ENCODE data around the gene SPPL3.

The SPPL3 gene

DNA sequence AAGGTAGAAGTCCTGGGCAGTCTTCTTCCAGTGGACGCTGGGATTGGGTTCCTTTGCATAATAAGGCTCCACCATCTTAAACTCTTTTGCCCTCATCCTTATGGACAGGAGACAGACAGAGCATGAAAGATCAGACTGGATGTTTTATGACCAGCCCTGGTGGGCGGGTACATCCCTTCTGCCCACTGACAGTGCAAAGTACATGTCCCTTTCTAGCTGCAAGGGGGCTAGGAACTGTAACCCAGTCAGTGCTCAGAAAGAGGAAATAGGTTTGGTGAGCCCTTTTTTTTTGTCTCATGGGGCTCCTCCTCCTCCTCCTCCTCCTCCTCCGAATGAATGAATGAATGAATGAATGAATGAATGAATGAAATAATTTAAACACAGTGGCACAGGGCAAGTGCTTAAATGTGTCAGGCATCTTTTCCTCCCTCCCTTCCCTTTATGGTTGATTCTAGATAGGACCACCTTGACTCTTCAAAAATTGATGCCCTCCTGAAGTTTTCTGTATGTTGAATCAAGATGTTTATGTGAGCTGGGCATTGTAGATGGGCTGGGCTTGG is 37.8 kb upstream of the SPPL3 start:
- no peak for DNase-seq
- Histone ChIP-seq H3K27me3 (replicated peaks) (no peaks in the 10 kb centered on the region), H3K27ac (no peak overlapping the region), H3K36me3 (replicated peaks) (no peaks in the 10 kb centered on the region), H3K4me3 (ENCODE audit: low read depth, low read length) (no peak overlapping the region)
- TF ChIP-seq, protein P1, sequence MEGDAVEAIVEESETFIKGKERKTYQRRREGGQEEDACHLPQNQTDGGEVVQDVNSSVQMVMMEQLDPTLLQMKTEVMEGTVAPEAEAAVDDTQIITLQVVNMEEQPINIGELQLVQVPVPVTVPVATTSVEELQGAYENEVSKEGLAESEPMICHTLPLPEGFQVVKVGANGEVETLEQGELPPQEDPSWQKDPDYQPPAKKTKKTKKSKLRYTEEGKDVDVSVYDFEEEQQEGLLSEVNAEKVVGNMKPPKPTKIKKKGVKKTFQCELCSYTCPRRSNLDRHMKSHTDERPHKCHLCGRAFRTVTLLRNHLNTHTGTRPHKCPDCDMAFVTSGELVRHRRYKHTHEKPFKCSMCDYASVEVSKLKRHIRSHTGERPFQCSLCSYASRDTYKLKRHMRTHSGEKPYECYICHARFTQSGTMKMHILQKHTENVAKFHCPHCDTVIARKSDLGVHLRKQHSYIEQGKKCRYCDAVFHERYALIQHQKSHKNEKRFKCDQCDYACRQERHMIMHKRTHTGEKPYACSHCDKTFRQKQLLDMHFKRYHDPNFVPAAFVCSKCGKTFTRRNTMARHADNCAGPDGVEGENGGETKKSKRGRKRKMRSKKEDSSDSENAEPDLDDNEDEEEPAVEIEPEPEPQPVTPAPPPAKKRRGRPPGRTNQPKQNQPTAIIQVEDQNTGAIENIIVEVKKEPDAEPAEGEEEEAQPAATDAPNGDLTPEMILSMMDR (IDR thresholded peaks at IDR 0.05; ENCODE audit: low read depth, low read length, missing control alignments): no peak
- in situ Hi-C loops (cut with HindIII; ENCODE audit: low pct_ligation_motif_present, low sequenced_read_pairs): no loop called here

DNA sequence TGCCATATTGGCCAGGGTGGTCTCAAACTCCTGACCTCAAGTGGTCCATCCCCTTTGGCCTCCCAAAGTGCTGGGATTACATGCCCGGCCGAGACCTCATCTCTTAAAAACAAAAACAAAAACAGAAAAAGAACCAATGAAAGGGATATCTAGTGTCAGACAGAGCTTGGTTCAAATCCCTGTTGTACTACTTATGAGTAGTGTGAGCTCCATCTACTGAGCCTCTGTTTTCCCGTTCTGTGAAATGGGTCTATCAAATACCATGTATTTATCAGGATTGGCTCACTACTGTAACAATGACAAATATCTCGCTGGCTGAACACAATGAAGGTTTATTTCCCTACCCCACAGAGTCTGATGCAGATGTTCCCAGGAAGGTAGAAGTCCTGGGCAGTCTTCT is 37.3 kb upstream of the SPPL3 start:
- DNase-seq: no peak
- Histone ChIP-seq H3K36me3 (replicated peaks) (no peaks in the 10 kb centered on the region), H3K27ac (no peak overlapping the region), H3K27me3 (replicated peaks) (no peaks in the 10 kb centered on the region), H3K4me3 (ENCODE audit: low read depth, low read length) (no peak overlapping the region)
- TF ChIP-seq, protein P1 (IDR thresholded peaks at IDR 0.05; ENCODE audit: low read depth, low read length, missing control alignments): no peak
- in situ Hi-C loops (cut with HindIII; ENCODE audit: low pct_ligation_motif_present, low sequenced_read_pairs): no loop called here

DNA sequence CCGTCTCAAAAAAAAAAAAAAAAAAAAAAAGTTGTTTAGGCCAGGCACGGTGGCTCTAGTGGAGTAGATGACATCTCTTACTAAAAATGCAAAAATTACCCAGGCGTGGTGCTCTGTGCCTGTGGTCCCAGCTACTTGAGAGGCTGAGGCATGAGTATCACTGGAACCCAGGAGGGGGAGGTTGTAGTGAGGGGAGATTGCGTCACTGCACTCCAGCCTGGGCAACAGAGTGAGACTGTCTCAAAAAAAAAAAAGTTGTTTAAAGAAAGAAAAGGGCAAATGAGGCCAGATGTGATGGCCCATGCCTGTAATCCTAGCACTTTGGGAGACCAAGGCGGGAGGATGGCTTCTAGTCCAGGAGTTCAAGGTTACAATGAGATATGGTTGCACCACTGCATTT is 36.6 kb upstream of the SPPL3 start:
- no peak overlapping the region for H3K27ac ChIP-seq
- no peaks in the 10 kb centered on the region for H3K27me3 ChIP-seq (replicated peaks)
- no peaks in the 10 kb centered on the region for H3K36me3 ChIP-seq (replicated peaks)
- TF ChIP-seq, protein P1 (IDR thresholded peaks at IDR 0.05; ENCODE audit: low read depth, low read length, missing control alignments): no peak
- DNase-seq: no peak
- no peak overlapping the region for H3K4me3 ChIP-seq (ENCODE audit: low read depth, low read length)
- in situ Hi-C loops (cut with HindIII; ENCODE audit: low pct_ligation_motif_present, low sequenced_read_pairs): no loop called here

DNA sequence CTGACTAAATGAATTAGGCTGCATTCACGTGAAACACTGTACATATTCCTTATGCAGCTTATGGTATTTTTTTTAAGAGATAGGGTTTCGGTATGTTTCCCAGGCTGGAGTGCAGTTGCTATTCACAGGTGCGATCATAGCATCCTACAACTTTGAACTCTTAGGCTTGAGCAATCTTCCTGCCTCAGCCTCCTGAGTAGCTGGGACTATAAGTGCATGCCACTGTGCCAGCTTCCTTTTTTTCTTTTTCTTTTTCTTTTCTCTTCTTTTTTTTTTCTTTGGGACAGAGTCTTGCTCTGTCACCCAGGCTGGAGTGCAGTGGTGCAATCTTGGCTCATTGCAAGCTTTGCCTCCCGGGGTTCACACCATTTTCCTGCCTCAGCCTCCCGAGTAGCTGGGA is 35.8 kb upstream of the SPPL3 start:
- TF ChIP-seq, protein P1 (IDR thresholded peaks at IDR 0.05; ENCODE audit: low read depth, low read length, missing control alignments): no peak
- no peak overlapping the region for H3K4me3 ChIP-seq (ENCODE audit: low read depth, low read length)
- H3K36me3 ChIP-seq (replicated peaks): no peaks in the 10 kb centered on the region
- no peak overlapping the region for H3K27ac ChIP-seq
- in situ Hi-C loops (cut with HindIII; ENCODE audit: low pct_ligation_motif_present, low sequenced_read_pairs): no loop called here
- H3K27me3 ChIP-seq (replicated peaks): no peaks in the 10 kb centered on the region
- no peak for DNase-seq

DNA sequence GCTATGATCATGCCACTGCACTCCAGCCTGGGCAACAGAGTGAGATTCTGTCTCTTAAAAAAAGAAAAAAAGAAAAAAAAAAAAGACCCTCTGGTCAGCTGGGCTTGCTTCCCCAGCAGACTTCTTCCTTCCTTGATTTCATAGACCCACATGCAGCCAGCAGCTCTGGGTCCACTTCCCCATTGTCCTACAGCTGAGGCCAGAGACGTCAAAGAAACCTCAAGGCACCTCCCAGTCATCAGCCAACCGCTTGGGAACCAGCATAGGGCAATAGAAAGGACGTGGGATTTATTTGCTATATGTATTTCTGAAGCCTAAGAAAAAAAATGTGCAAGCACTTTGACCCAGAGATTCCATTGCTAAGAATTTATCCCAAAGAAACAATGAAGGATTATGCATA is 35.4 kb upstream of the SPPL3 start:
- in situ Hi-C loops (cut with HindIII; ENCODE audit: low pct_ligation_motif_present, low sequenced_read_pairs): no loop called here
- no peak overlapping the region for H3K4me3 ChIP-seq (ENCODE audit: low read depth, low read length)
- no peak overlapping the region for H3K27ac ChIP-seq
- no peak for DNase-seq
- no peaks in the 10 kb centered on the region for H3K27me3 ChIP-seq (replicated peaks)
- TF ChIP-seq, protein P1 (IDR thresholded peaks at IDR 0.05; ENCODE audit: low read depth, low read length, missing control alignments): no peak
- no peaks in the 10 kb centered on the region for H3K36me3 ChIP-seq (replicated peaks)

DNA sequence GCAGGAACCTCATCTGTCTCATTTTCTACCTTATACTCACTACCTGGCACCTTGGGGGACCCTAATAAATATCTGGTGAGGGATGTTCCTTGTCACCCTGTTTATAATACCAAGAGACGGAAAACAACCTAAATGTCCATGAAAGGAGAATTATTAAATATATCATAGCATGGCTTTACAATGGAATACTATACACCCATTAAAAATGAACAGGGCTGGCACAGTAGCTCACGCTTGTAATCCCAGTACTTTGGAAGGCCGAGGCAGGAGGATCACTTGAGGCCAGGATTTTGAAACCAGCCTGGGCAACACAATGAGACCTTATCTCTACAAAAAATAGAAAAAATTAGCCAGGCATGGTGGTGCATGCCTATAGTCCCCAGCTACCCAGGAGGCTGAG is 34.3 kb upstream of the SPPL3 start:
- H3K27ac ChIP-seq: no peak overlapping the region
- in situ Hi-C loops (cut with HindIII; ENCODE audit: low pct_ligation_motif_present, low sequenced_read_pairs): no loop called here
- TF ChIP-seq, protein P1 (IDR thresholded peaks at IDR 0.05; ENCODE audit: low read depth, low read length, missing control alignments): no peak

More for the DNA sequence above, 34.3 kb upstream of the SPPL3 start:
- Histone ChIP-seq H3K4me3 (ENCODE audit: low read depth, low read length) (no peak overlapping the region), H3K36me3 (replicated peaks) (no peaks in the 10 kb centered on the region), H3K27me3 (replicated peaks) (no peaks in the 10 kb centered on the region)
- no peak for DNase-seq
